ENCODE measurements around the gene FAM174B.

The FAM174B gene

DNA sequence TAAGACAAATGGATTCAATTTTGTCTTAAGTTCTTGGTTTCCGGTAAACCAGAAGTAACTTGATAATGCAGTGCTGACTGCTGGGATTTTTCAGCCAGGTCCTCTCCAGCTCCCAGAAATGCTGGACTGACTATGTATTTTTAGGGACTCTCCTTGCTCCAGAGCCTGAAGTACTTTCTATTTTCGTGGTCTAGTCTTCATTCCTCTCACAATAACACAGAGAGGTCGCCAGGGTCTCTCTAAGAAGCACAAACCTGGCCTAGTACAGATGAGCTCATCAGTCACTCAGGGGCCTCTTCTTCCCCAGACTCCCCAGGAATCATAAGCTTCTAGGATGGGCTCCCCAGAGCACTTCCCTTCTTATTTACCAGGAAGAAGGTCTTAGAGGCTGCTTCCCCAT, 85.8 kb downstream of the FAM174B start:
- DNase-seq (ENCODE audit: low spot score): no peak
